ENCODE measurements around the gene MYO16.

- TF ChIP-seq MXI1 (IDR thresholded peaks at IDR 0.05; ENCODE audit: borderline replicate concordance, low read depth, low read length) (no peak), CTCF (conservative IDR thresholded peaks at IDR 0.05; ENCODE audit: low read depth, low read length) (no peak), RCOR1 (IDR thresholded peaks at IDR 0.05; ENCODE audit: insufficient replicate concordance, low read length) (no peak), POLR2A (IDR thresholded peaks at IDR 0.05; ENCODE audit: low read depth, low read length) (no peak), BHLHE40 (IDR thresholded peaks at IDR 0.05; ENCODE audit: low read depth, low read length) (no peak), RAD21 (IDR thresholded peaks at IDR 0.05; ENCODE audit: low read length) (no peak), CEBPB (IDR thresholded peaks at IDR 0.05; ENCODE audit: low read depth, low read length) (no peak), RFX5 (IDR thresholded peaks at IDR 0.05; ENCODE audit: low read depth, low read length) (no peak), SMC3 (IDR thresholded peaks at IDR 0.05; ENCODE audit: low read depth, low read length) (no peak), NFE2L2 (IDR thresholded peaks at IDR 0.05; ENCODE audit: low read depth, low read length) (no peak), FOS (IDR thresholded peaks at IDR 0.05; ENCODE audit: low read depth, low read length) (no peak)
Observed at GRCh38 chr13:108889324-108889984, 260.0 kb downstream of the MYO16 start.
